Stomach (tissue), 9 donors: Measurements from ENCODE around the gene GGT6. TPM values are rescaled to one million over a fixed set of nuclear protein-coding genes. Genes with fewer than 3 reads are reported as not detected.
"Not testable (repeated sequence)": the region's sequence is repeated elsewhere in the genome, so short reads cannot be mapped to it uniquely, and the experiment has no call there.

Experiments
- DNase-seq, 2 donors: peaks; one replicate each; pipeline versions ENCODE4 v3.0.0 to v3.0.0-alpha.2; 2013 to 2019
- H3K27ac ChIP-seq, 5 donors: fragments of 200-600 bp in 4 of 5; sonication (generic) in 4 of 5; one replicate each; pipeline ENCODE4 v1.5.1; 2013 to 2019; ENCODE audit warnings: mild to moderate bottlenecking in 1 of 5, moderate library complexity in 1 of 5
- H3K27me3 ChIP-seq, 3 donors: fragments of 200-600 bp; sonication (generic); one replicate each; pipeline ENCODE4 v1.5.1; 2017 to 2019; ENCODE audit warnings: mixed run types in 1 of 3
- H3K36me3 ChIP-seq, 4 donors: fragments of 200-600 bp; sonication (generic); 1 replicate in 3 of 4; 2 replicates in 1 of 4; pipeline ENCODE4 v1.5.1; 2016 to 2019
- H3K4me1 ChIP-seq, 4 donors: fragments of 200-600 bp; sonication (generic); one replicate each; pipeline ENCODE4 v1.5.1; 2016 to 2019
- H3K4me3 ChIP-seq, 4 donors: fragments of 200-600 bp; sonication (generic) in 3 of 4; one replicate each; pipeline ENCODE4 v1.5.1; 2016 to 2019; ENCODE audit warnings: mild to moderate bottlenecking in 1 of 4
- H3K9me3 ChIP-seq, 4 donors: fragments of 200-600 bp; sonication (generic); one replicate each; pipeline ENCODE4 v1.5.1; 2016 to 2019
- EP300 ChIP-seq: sonication (generic); formaldehyde crosslinking; IDR thresholded peaks from one replicate; pipeline ENCODE4 v1.6.1; 2017; ENCODE audit warnings: antibody characterized with exemption
- POLR2A ChIP-seq, 4 donors: fragments of 450-650 bp; IDR thresholded peaks; one replicate each; pipeline ENCODE4 v1.6.1; 2016; ENCODE audit warnings: antibody characterized with exemption in 4 of 4, control low read depth in 2 of 4, mild to moderate bottlenecking in 1 of 4, moderate library complexity in 1 of 4
- POLR2AphosphoS5 ChIP-seq, 3 donors: sonication (generic); formaldehyde crosslinking; IDR thresholded peaks; one replicate each; pipeline ENCODE4 v1.6.1; 2016; ENCODE audit warnings: antibody characterized with exemption in 3 of 3
- WGBS, 5 donors: extraction: QIAGEN DNeasy Blood & Tissue Kit in 3 of 5; methylation state at CpG; one replicate each; pipeline versions ENCODE4 v1.1.5 to v1.1.7; 2013 to 2018; 5-methylcytosine and 5-hydroxymethylcytosine counted together
- intact Hi-C: fragments of 100-400 bp; cut with DNase I; formaldehyde crosslinking; loops from one replicate; pipeline ENCODE4 v1.15.1; 2023; ENCODE audit warnings: low total_unique reads
- polyA plus RNA-seq, 3 donors: library from polyadenylated mRNA; stranded (reverse); fragments of 200-250 nt; gene quantifications; one replicate each; pipeline ENCODE4 v1.2.3, GENCODE V29; 2013
- total RNA-seq, 5 donors: library from RNA; depleted of rRNA; stranded (reverse); fragments of >200 nt; gene quantifications; one replicate each; pipeline versions ENCODE4 v1.1.0 to v1.2.3, GENCODE V29; 2014 to 2016
- TF ChIP-seq, protein P1 (sequence below), 7 experiments: fragments of 450-650 bp in 4 of 7; fragments of 200-600 bp in 3 of 7; sonication (generic) in 3 of 7; IDR thresholded peaks; one replicate each; pipeline ENCODE4 v1.5.1; 2016 to 2019; ENCODE audit warnings: antibody characterized with exemption in 7 of 7, control low read depth in 2 of 7, mild to moderate bottlenecking in 1 of 7
- donor health status: healthy with polysubstance abuse.
- donor health status: Bipolar disorder and iron deficiency.
- donor health status: healthy.

Gene GGT6
- total and polyA plus RNA-seq, 8 donors = 4.4 to 147 (median 15.2) TPM

GRCh38 chr17:4607261-4607741, 46.9 kb upstream of the GGT6 start:
- H3K4me1 ChIP-seq = peaks cover 17 to 55% (median 25%) of the 10 kb centered on the region in 4 donors
- H3K27ac ChIP-seq = peak overlapping the region; percentile 50 to 75 (median 61)
- 56 to 66% (median 61%) methylated on average over 19 to 25 of the region's 25 CpGs for WGBS, 5 donors
- no peaks in the 10 kb centered on the region for H3K9me3 ChIP-seq
- no peak overlapping the region for H3K4me3 ChIP-seq
- H3K27me3 ChIP-seq = no peaks in the 10 kb centered on the region
- intact Hi-C loops = no loop called here
- DNase-seq = peak in 1 of 2 donors; percentile 76
- TF ChIP-seq EP300 (no peak), POLR2A (IDR thresholded peaks at IDR 0.05) (no peak), POLR2AphosphoS5 (IDR thresholded peaks at IDR 0.05) (no peak)
- TF ChIP-seq, protein P1, sequence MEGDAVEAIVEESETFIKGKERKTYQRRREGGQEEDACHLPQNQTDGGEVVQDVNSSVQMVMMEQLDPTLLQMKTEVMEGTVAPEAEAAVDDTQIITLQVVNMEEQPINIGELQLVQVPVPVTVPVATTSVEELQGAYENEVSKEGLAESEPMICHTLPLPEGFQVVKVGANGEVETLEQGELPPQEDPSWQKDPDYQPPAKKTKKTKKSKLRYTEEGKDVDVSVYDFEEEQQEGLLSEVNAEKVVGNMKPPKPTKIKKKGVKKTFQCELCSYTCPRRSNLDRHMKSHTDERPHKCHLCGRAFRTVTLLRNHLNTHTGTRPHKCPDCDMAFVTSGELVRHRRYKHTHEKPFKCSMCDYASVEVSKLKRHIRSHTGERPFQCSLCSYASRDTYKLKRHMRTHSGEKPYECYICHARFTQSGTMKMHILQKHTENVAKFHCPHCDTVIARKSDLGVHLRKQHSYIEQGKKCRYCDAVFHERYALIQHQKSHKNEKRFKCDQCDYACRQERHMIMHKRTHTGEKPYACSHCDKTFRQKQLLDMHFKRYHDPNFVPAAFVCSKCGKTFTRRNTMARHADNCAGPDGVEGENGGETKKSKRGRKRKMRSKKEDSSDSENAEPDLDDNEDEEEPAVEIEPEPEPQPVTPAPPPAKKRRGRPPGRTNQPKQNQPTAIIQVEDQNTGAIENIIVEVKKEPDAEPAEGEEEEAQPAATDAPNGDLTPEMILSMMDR (IDR thresholded peaks at IDR 0.05) = no peak
- no peaks in the 10 kb centered on the region for H3K36me3 ChIP-seq

DNA sequence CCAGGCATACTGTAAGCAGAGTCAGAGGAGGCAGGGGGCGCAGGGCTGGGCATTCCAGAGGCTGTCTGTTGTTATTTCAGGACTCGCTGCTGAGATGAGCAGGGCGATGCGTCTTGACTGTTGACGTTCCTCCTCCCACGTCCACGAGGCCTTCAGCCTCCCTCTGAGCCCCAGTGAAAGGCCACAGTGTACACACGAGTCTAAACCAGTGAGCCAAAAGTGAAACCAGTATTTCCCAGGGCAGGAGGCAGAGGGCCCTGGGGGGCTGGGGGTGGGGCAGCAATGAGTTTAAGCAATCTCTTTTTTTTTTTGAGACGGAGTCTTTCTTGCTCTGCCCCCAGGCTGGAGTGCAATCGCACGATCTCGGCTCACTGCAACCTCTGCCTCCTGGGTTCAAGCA, 45.4 kb upstream of the GGT6 start:
- TF ChIP-seq, protein P1 (IDR thresholded peaks at IDR 0.05) = no peak
- 52 to 69% (median 57%) methylated on average over 8 to 12 of the region's 12 CpGs for WGBS, 5 donors
- Histone ChIP-seq H3K4me1 (peaks cover 17 to 55% (median 25%) of the 10 kb centered on the region in 4 donors), H3K4me3 (no peak overlapping the region), H3K9me3 (no peaks in the 10 kb centered on the region), H3K27me3 (no peaks in the 10 kb centered on the region), H3K36me3 (no peaks in the 10 kb centered on the region), H3K27ac (peak overlapping the region in 1 of 5 donors; percentile 38)
- DNase-seq = peak in 1 of 2 donors; percentile 61
- intact Hi-C loops = no loop called here

- H3K36me3 ChIP-seq, DNase-seq, H3K27me3 ChIP-seq, H3K9me3 ChIP-seq, intact Hi-C loops, H3K4me3 ChIP-seq: not testable (repeated sequence)
- WGBS, 5 donors = 75 to 88% (median 86%) methylated on average over 10 to 11 of the region's 11 CpGs
- Histone ChIP-seq H3K27ac (peak overlapping the region in 3 of 5 donors; percentile 17 to 49 (median 26)), H3K4me1 (peaks cover 17 to 46% (median 24%) of the 10 kb centered on the region in 4 donors)
Measured at GRCh38 chr17:4604736-4605135, 44.4 kb upstream of the GGT6 start.

- Histone ChIP-seq H3K27ac (peak overlapping the region in 3 of 5 donors; percentile 17 to 49 (median 26)), H3K4me1 (peaks cover 17 to 46% (median 26%) of the 10 kb centered on the region in 4 donors), H3K4me3 (no peak overlapping the region), H3K9me3 (no peaks in the 10 kb centered on the region), H3K36me3 (no peaks in the 10 kb centered on the region), H3K27me3 (peaks cover 0 to 13% (median 0%) of the 10 kb centered on the region in 3 donors)
- no peak for TF ChIP-seq POLR2AphosphoS5 (IDR thresholded peaks at IDR 0.05)
- 53 to 66% (median 57%) methylated on average over 12 to 18 of the region's 18 CpGs for WGBS, 5 donors
- DNase-seq = peak; percentile 65 to 87
- intact Hi-C loops = no loop called here
Measured at GRCh38 chr17:4604111-4604644, 43.8 kb upstream of the GGT6 start.

- peaks cover 2 to 36% (median 15%) of the 10 kb centered on the region in 4 donors for H3K4me1 ChIP-seq
- H3K27me3 ChIP-seq = peaks cover 0 to 18% (median 0%) of the 10 kb centered on the region in 3 donors
- intact Hi-C loops = no loop called here
- H3K4me3 ChIP-seq = no peak overlapping the region
- no peaks in the 10 kb centered on the region for H3K36me3 ChIP-seq
- WGBS, 5 donors = 79 to 93% (median 88%) methylated on average over 5 of the region's 5 CpGs
- no peaks in the 10 kb centered on the region for H3K9me3 ChIP-seq
- H3K27ac ChIP-seq = no peak overlapping the region
- DNase-seq = no peak
- TF ChIP-seq POLR2AphosphoS5 (IDR thresholded peaks at IDR 0.05) (no peak), EP300 (no peak), POLR2A (IDR thresholded peaks at IDR 0.05) (no peak)
- TF ChIP-seq, protein P1 (IDR thresholded peaks at IDR 0.05) = no peak
Measured at GRCh38 chr17:4602041-4602440, 41.7 kb upstream of the GGT6 start.
